GM12865 (cell line): ENCODE measurements around the gene GIPC3.

Experiments
- DNase-seq: peaks from one replicate; pipeline ENCODE4 v3.0.0; 2010; ENCODE audit warnings: low read depth
- H3K4me3 ChIP-seq: 2 replicates; pipeline ENCODE4 v1.5.1; 2011; ENCODE audit warnings: mild to moderate bottlenecking, low read depth, low read length, control low read depth
- CTCF ChIP-seq: IDR thresholded peaks from 2 replicates; pipeline ENCODE4 v1.5.1; 2011; ENCODE audit warnings: low read length, control low read depth, low read depth, inconsistent platforms; ENCODE audit not compliant: insufficient read depth; ENCODE audit errors: missing control alignments

The GIPC3 gene

GRCh38 chr19:3615524-3616135 lies 30.4 kb downstream of the GIPC3 start:
- no peak for DNase-seq
- TF ChIP-seq CTCF, result no peak
- H3K4me3 ChIP-seq, result no peak overlapping the region

- TF ChIP-seq CTCF, result no peak
- no peak for DNase-seq
- H3K4me3 ChIP-seq, result no peak overlapping the region
These were observed 32.2 kb downstream of the GIPC3 start for GRCh38 chr19:3617463-3617862.

- no peak overlapping the region for H3K4me3 ChIP-seq
- peak; percentile 92 for TF ChIP-seq CTCF
- peak; percentile 85 for DNase-seq
These were observed 33.0 kb downstream of the GIPC3 start for GRCh38 chr19:3618144-3618810.

- no peak for TF ChIP-seq CTCF
- no peak for DNase-seq
These were observed 33.7 kb downstream of the GIPC3 start for GRCh38 chr19:3618811-3619630.

GRCh38 chr19:3619631-3620012 lies 34.3 kb downstream of the GIPC3 start:
- H3K4me3 ChIP-seq, result no peak overlapping the region
- no peak for DNase-seq
- no peak for TF ChIP-seq CTCF

More at GRCh38 chr19:3618811-3619630, 33.7 kb downstream of the GIPC3 start:
- no peak overlapping the region for H3K4me3 ChIP-seq

GRCh38 chr19:3620145-3620816 lies 35.0 kb downstream of the GIPC3 start:
- no peak overlapping the region for H3K4me3 ChIP-seq
- no peak for DNase-seq
- TF ChIP-seq CTCF, result no peak
